Melanocyte of skin (primary cell): Measurements from ENCODE around the gene TM9SF4. TPM values are rescaled to one million over a fixed set of nuclear protein-coding genes. Genes with fewer than 3 reads are reported as not detected.

Experiments
- total RNA-seq, 2 donors: library from RNA; depleted of rRNA; stranded (reverse); fragments of >200 nt; gene quantifications; 2 replicates each; pipeline ENCODE4 v1.2.3, GENCODE V29; 2012

Gene TM9SF4, protein sequence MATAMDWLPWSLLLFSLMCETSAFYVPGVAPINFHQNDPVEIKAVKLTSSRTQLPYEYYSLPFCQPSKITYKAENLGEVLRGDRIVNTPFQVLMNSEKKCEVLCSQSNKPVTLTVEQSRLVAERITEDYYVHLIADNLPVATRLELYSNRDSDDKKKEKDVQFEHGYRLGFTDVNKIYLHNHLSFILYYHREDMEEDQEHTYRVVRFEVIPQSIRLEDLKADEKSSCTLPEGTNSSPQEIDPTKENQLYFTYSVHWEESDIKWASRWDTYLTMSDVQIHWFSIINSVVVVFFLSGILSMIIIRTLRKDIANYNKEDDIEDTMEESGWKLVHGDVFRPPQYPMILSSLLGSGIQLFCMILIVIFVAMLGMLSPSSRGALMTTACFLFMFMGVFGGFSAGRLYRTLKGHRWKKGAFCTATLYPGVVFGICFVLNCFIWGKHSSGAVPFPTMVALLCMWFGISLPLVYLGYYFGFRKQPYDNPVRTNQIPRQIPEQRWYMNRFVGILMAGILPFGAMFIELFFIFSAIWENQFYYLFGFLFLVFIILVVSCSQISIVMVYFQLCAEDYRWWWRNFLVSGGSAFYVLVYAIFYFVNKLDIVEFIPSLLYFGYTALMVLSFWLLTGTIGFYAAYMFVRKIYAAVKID
- total RNA-seq, result 10 to 100 TPM; 51.6 to 52.7 TPM

DNA sequence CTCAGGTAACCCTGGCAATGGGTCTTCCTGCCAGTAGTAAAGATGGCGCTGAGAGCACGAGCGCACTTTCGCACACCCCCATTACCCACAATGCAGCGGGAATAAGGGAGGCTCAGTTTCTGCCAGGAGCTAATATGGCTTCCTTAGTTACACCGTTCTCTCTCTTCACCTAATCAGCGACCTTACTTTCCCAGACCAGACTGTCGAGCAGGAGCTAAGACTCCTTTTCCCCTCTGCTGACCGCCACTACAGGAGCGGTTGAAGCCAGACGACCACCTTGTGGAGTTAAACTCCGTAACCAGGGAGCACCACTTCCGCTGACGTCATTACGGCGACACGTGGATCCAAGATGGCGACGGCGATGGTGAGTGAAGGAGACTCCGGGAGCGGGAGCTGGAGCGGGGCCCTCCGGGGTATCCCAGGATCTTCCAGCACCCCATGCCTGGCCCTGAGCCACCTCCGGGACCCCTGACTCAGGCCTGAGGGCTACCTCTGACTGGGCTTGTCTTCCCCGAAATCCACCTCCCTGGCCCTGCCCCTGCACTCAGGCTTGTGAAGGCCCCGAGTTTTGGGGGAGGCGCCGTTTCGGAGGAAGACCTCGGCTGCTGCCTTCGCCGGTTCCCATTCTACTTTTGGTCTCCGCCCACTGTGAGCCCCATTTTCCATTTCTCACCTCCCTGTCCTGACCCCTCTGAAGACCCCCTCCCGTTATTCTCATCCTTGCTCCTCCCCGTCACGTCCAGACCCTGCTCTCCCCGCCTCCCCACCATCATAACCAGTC lies at the start of gene TM9SF4:
Gene TM9SF4, plus strand, starts transcription at position 323 of the 781 bp plus-strand sequence. Its CDS starts 27 bp downstream, at position 350.

GRCh38 chr20:32207626-32208498 lies 98.3 kb downstream of the TM9SF4 start, which contains the start of the genes PLAGL2 and POFUT1:
TSS of gene PLAGL2 (minus strand) at chr20:32207743. CDS start at chr20:32202178, 5,565 bp downstream.
TSS of gene POFUT1 (plus strand) at chr20:32207880. CDS start at chr20:32207942, 62 bp downstream.

Other genes with a start within 250 kb of the TM9SF4 start
- 1 to 10 TPM in 1 of 2 donors, under 1 TPM in 1; 0.67 to 10.0 TPM for gene DUSP15, start 239.2 kb upstream of the TM9SF4 start, total RNA-seq
- gene TTLL9, start 239.1 kb upstream of the TM9SF4 start, total RNA-seq, result under 1 TPM in 1 of 2 donors, not detected in 1; 0.34 TPM
- gene PDRG1, start 157.7 kb upstream of the TM9SF4 start, total RNA-seq, result 1 to 10 TPM; 2.1 to 3.0 TPM
- not detected for gene XKR7, start 141.6 kb upstream of the TM9SF4 start, total RNA-seq
- gene CCM2L, start 99.3 kb upstream of the TM9SF4 start, total RNA-seq, result not detected
- under 1 TPM in 1 of 2 donors, not detected in 1; 0.33 TPM for gene HCK, start 57.5 kb upstream of the TM9SF4 start, total RNA-seq
- 1 to 10 TPM; 2.1 to 5.3 TPM for gene PLAGL2, start 98.0 kb downstream of the TM9SF4 start, total RNA-seq
- 10 to 100 TPM; 28.6 to 38.6 TPM for gene POFUT1, start 98.2 kb downstream of the TM9SF4 start, total RNA-seq
- gene KIF3B, start 167.9 kb downstream of the TM9SF4 start, total RNA-seq, result 10 to 100 TPM; 17.2 to 20.6 TPM
- gene ASXL1, start 248.6 kb downstream of the TM9SF4 start, total RNA-seq, result 10 to 100 TPM; 28.9 to 44.6 TPM